C4-2B (cell line): ENCODE results near the gene RIT2.

ENCODE experiments used
- CTCF ChIP-seq: fragments of 450-650 bp; conservative IDR thresholded peaks from 2 replicates; pipeline ENCODE4 v1.5.1; 2017; ENCODE audit warnings: mild to moderate bottlenecking
- ZFX ChIP-seq: fragments of 450-650 bp; IDR thresholded peaks from 2 replicates; pipeline ENCODE4 v1.6.1; 2017

GRCh38 chr18:42953306-42953705, 162.2 kb downstream of the RIT2 start:
- no peak for TF ChIP-seq CTCF
- TF ChIP-seq ZFX = no peak
